IMR-90 (cell line): ENCODE measurements around the gene RNU6-9. TPM values are rescaled to one million over a fixed set of nuclear protein-coding genes. Genes with fewer than 3 reads are reported as not detected.

ENCODE experiments used
- ATAC-seq: fragments of 200-7000 bp; cut with Tn5 transposase; 2 replicates; pipeline ENCODE4 v1.9.1; 2020; ENCODE audit warnings: low read depth, mild to moderate bottlenecking, moderate library complexity
- BruUV-seq: library from RNA; stranded (reverse); fragments of 400-500 nt; replicated peaks from 2 replicates; lab custom pipeline; 2021; lab: Mats Ljungman, UMichigan
- CTCF ChIA-PET: fragments of 300-600 bp; formaldehyde crosslinking; extraction: SDS; loops from one replicate; lab custom pipeline; 2021; ENCODE audit warnings: antibody characterized with exemption; lab: Yijun Ruan, JAX
- POLR2A ChIA-PET: fragments of 300-600 bp; sonication (Branson Sonifier 250); formaldehyde crosslinking; loops from one replicate; lab custom pipeline; 2022; ENCODE audit warnings: antibody characterized with exemption; ENCODE audit not compliant: unreplicated experiment; lab: Charles Lee
- DNase-seq: peaks from one replicate; pipeline ENCODE4 v3.0.0; 2013
- H2AFZ ChIP-seq: replicated peaks from 2 replicates; pipeline ENCODE3; 2013; ENCODE audit warnings: low read length, mild to moderate bottlenecking; ENCODE audit not compliant: poor library complexity
- H2AK5ac ChIP-seq: 2 replicates; pipeline ENCODE4 v1.6.1; 2013; ENCODE audit warnings: low read depth, low read length, inconsistent platforms
- H2AK9ac ChIP-seq: replicated peaks from 2 replicates; pipeline ENCODE3; 2013; ENCODE audit warnings: mild to moderate bottlenecking, low read depth, low read length, moderate library complexity; ENCODE audit not compliant: poor library complexity
- H2BK120ac ChIP-seq: 2 replicates; pipeline ENCODE4 v1.6.1; 2013; ENCODE audit warnings: low read depth, low read length, inconsistent platforms
- H2BK15ac ChIP-seq: 3 replicates; pipeline ENCODE4 v1.6.1; 2013; ENCODE audit warnings: low read depth, low read length, inconsistent platforms
- H2BK20ac ChIP-seq: 2 replicates; pipeline ENCODE4 v1.6.1; 2013; ENCODE audit warnings: low read depth, mild to moderate bottlenecking, inconsistent platforms, low read length, moderate library complexity
- H2BK5ac ChIP-seq: 2 replicates; pipeline ENCODE4 v1.6.1; 2013; ENCODE audit warnings: mild to moderate bottlenecking, low read depth, low read length, inconsistent platforms; ENCODE audit not compliant: poor library complexity, severe bottlenecking
- H3K14ac ChIP-seq: replicated peaks from 2 replicates; pipeline ENCODE4 v1.6.1; 2013; ENCODE audit warnings: low read depth, low read length, inconsistent platforms
- H3K18ac ChIP-seq: 2 replicates; pipeline ENCODE4 v1.6.1; 2013; ENCODE audit warnings: low read depth, low read length, control low read depth
- H3K23ac ChIP-seq: 2 replicates; pipeline ENCODE4 v1.6.1; 2013; ENCODE audit warnings: low read depth, low read length, inconsistent platforms
- H3K27ac ChIP-seq: 2 replicates; pipeline ENCODE4 v1.5.1; 2013; ENCODE audit warnings: mild to moderate bottlenecking, control low read depth, low read length; ENCODE audit not compliant: insufficient read depth
- H3K27me3 ChIP-seq: 2 replicates; pipeline ENCODE4 v1.6.1; 2013; ENCODE audit warnings: low read length; ENCODE audit not compliant: control insufficient read depth, insufficient read depth
- H3K36me3 ChIP-seq: 2 replicates; pipeline ENCODE4 v1.6.1; 2013; ENCODE audit warnings: low read length, mixed read lengths; ENCODE audit not compliant: control insufficient read depth, insufficient read depth
- H3K4ac ChIP-seq: 2 replicates; pipeline ENCODE4 v1.6.1; 2013; ENCODE audit warnings: low read depth, low read length, inconsistent platforms
- H3K4me1 ChIP-seq: 2 replicates; pipeline ENCODE4 v1.6.1; 2013; ENCODE audit warnings: low read length, mixed read lengths; ENCODE audit not compliant: control insufficient read depth, insufficient read depth
- H3K4me2 ChIP-seq: 2 replicates; pipeline ENCODE4 v1.6.1; 2013; ENCODE audit warnings: low read depth, mild to moderate bottlenecking, control low read depth, low read length, moderate library complexity
- H3K4me3 ChIP-seq: 2 replicates; pipeline ENCODE4 v1.5.1; 2013; ENCODE audit warnings: low read depth, mild to moderate bottlenecking, control low read depth, low read length, moderate library complexity; ENCODE audit not compliant: insufficient read depth
- H3K56ac ChIP-seq: 2 replicates; pipeline ENCODE4 v1.6.1; 2013; ENCODE audit warnings: low read length, inconsistent platforms; ENCODE audit not compliant: insufficient read depth; ENCODE audit errors: extremely low read depth
- H3K79me1 ChIP-seq, 2 experiments: 2 replicates each; pipeline ENCODE4 v1.6.1; 2013; ENCODE audit warnings: low read length in 2 of 2, inconsistent platforms in 1 of 2, low read depth in 1 of 2
- H3K9ac ChIP-seq: 2 replicates; pipeline ENCODE4 v1.6.1; 2013; ENCODE audit warnings: low read depth, low read length, control low read depth
- H3K9me1 ChIP-seq: 2 replicates; pipeline ENCODE4 v1.6.1; 2013; ENCODE audit warnings: low read length, inconsistent platforms; ENCODE audit not compliant: insufficient read depth
- H3K9me3 ChIP-seq: 2 replicates; pipeline ENCODE4 v1.6.1; 2013; ENCODE audit warnings: low read length; ENCODE audit not compliant: control insufficient read depth, insufficient read depth
- H4K20me1 ChIP-seq: 2 replicates; pipeline ENCODE4 v1.6.1; 2013; ENCODE audit warnings: low read length, inconsistent platforms; ENCODE audit not compliant: insufficient read depth
- H4K5ac ChIP-seq: 2 replicates; pipeline ENCODE4 v1.6.1; 2013; ENCODE audit warnings: mild to moderate bottlenecking, low read depth, low read length, control low read depth
- H4K8ac ChIP-seq, 2 experiments: 2 replicates each; pipeline ENCODE4 v1.6.1; 2013; ENCODE audit warnings: low read depth in 2 of 2, low read length in 2 of 2, control low read depth in 1 of 2, inconsistent platforms in 1 of 2
- H4K91ac ChIP-seq: 2 replicates; pipeline ENCODE4 v1.6.1; 2013; ENCODE audit warnings: low read depth, low read length, inconsistent platforms; ENCODE audit not compliant: insufficient read depth
- CEBPB ChIP-seq: IDR thresholded peaks from 2 replicates; pipeline ENCODE4 v1.6.1; 2012; ENCODE audit warnings: low read depth, low read length, improper control_type of control experiment
- CHD1 ChIP-seq: IDR thresholded peaks from 2 replicates; pipeline ENCODE4 v1.6.1; 2012; ENCODE audit warnings: low read depth, low read length, improper control_type of control experiment
- FOS ChIP-seq: fragments of 150-350 bp; IDR thresholded peaks from 2 replicates; pipeline ENCODE4 v1.6.1; 2016; ENCODE audit warnings: low read depth, low read length
- MAZ ChIP-seq: IDR thresholded peaks from 2 replicates; pipeline ENCODE4 v1.6.1; 2012; ENCODE audit warnings: low read depth, mild to moderate bottlenecking, low read length, improper control_type of control experiment, moderate library complexity, borderline replicate concordance
- MXI1 ChIP-seq: IDR thresholded peaks from 2 replicates; pipeline ENCODE4 v1.6.1; 2012; ENCODE audit warnings: low read depth, mild to moderate bottlenecking, low read length, moderate library complexity, borderline replicate concordance
- NFE2L2 ChIP-seq: fragments of 150-350 bp; IDR thresholded peaks from 2 replicates; pipeline ENCODE4 v1.6.1; 2016; ENCODE audit warnings: low read depth, mild to moderate bottlenecking, low read length
- RFX5 ChIP-seq: IDR thresholded peaks from 2 replicates; pipeline ENCODE4 v1.8.0; 2012; ENCODE audit warnings: low read depth, mild to moderate bottlenecking, low read length, moderate library complexity
- WGBS, 2 experiments: methylation state at CpG; one replicate each; pipeline versions ENCODE4 v1.1.5 to v1.1.7; 2013; ENCODE audit warnings: missing lambda C conversion rate in 2 of 2; ENCODE audit not compliant: insufficient read length in 1 of 2; ENCODE audit errors: extremely low coverage in 2 of 2; 5-methylcytosine and 5-hydroxymethylcytosine counted together
- dilution Hi-C: fragments of 300-500 bp; cut with HindIII; formaldehyde crosslinking; loops from one replicate; pipeline ENCODE4 v1.14.3; 2018; ENCODE audit warnings: low sequenced_read_pairs; ENCODE audit not compliant: unreplicated experiment
- in situ Hi-C: fragments of 300-500 bp; cut with MboI; formaldehyde crosslinking; loops from 3 replicates; pipeline ENCODE4 v1.14.3; 2019; ENCODE audit warnings: low sequenced_read_pairs, inconsistent platforms, mixed read lengths
- intact Hi-C: fragments of 100-400 bp; cut with micrococcal nuclease; formaldehyde crosslinking; loops from 2 replicates; pipeline ENCODE4 v1.10.0; 2022
- polyA plus RNA-seq, 3 experiments: library from polyadenylated mRNA; depleted of rRNA; stranded (reverse); fragments of >200 nt; gene quantifications; 2 replicates each; pipeline ENCODE4 v1.2.3, GENCODE V29; 2012; ENCODE audit warnings: low replicate concordance in 1 of 3
- total RNA-seq: library from RNA; depleted of rRNA; stranded (reverse); fragments of >200 nt; gene quantifications from 2 replicates; pipeline ENCODE4 v1.2.3, GENCODE V29; 2012

The RNU6-9 gene
- total and polyA plus RNA-seq, 2 of the 4 experiments (the other 2 are of a cell fraction): not detected

GRCh38 chr19:869245-870177 is 23.8 kb upstream of the RNU6-9 start:
- Histone ChIP-seq H4K20me1 (peaks cover 16% of the 10 kb centered on the region), H3K56ac (no peak overlapping the region), H3K4me3 (no peak overlapping the region), H3K27me3 (no peaks in the 10 kb centered on the region), H2AK9ac (peak overlapping the region; percentile 99), H4K8ac (peak overlapping the region; percentile 28 to 90), H3K14ac (peak overlapping the region; percentile 72), H3K4ac (peak overlapping the region; percentile 93), H2AFZ (peak overlapping the region; percentile 72), H2AK5ac (peak overlapping the region; percentile 98), H4K5ac (peak overlapping the region; percentile 43), H3K36me3 (peaks cover 23% of the 10 kb centered on the region), H4K91ac (peak overlapping the region; percentile 97), H3K27ac (peak overlapping the region; percentile 73), H2BK120ac (peak overlapping the region; percentile 82), H3K4me1 (peaks cover 22% of the 10 kb centered on the region), H2BK5ac (peak overlapping the region; percentile 88), H3K4me2 (peak overlapping the region; percentile 11; the same call in 1 of the 2 replicates), H3K9me1 (no peaks in the 10 kb centered on the region; the same call in 1 of the 2 replicates), H2BK15ac (peak overlapping the region; percentile 54; the same call in 1 of the 3 replicates), H3K18ac (peak overlapping the region; percentile 40; the same call in 1 of the 2 replicates), H2BK20ac (peak overlapping the region; percentile 74; the same call in 1 of the 2 replicates), H3K9ac (no peak overlapping the region), H3K9me3 (no peaks in the 10 kb centered on the region), H3K79me1 (peaks cover 7 to 22% of the 10 kb centered on the region in 2 experiments; a peak in 2 of 4 replicates), H3K23ac (no peak overlapping the region)
- peak; percentile 81 for ATAC-seq
- in situ Hi-C loops (no loop called here), intact Hi-C loops (loop anchor here (5.0 to 10.0 kb wide), 3 partner anchors 43 to 205 kb away; partner anchors contain the start of genes R3HDM4, RNF126 and WDR18), dilution Hi-C loops (no loop called here)
- CTCF ChIA-PET: no interaction called here
- BruUV-seq: no TSS peak
- peak; percentile 73 for TF ChIP-seq FOS
- TF ChIP-seq MAZ: peak; percentile 81; the same call in 1 of the 2 replicates
- no peak for TF ChIP-seq RFX5
- TF ChIP-seq CEBPB: peak; percentile 50
- TF ChIP-seq NFE2L2: no peak
- TF ChIP-seq MXI1: peak; percentile 83
- TF ChIP-seq CHD1: no peak
- WGBS, 2 experiments: 31% methylated on average over 11 of the region's 29 CpGs; no CpG with 5 or more reads in 1 of the 2 experiments
- peak; percentile 96 for DNase-seq
- POLR2A ChIA-PET: no interaction called here
